Aorta (tissue), 5 donors: ENCODE data around the gene RNF187. TPM values are rescaled to one million over a fixed set of nuclear protein-coding genes. Genes with fewer than 3 reads are reported as not detected.
"Not testable (repeated sequence)": the region's sequence is repeated elsewhere in the genome, so short reads cannot be mapped to it uniquely, and the experiment has no call there.

Source experiments
- ATAC-seq: fragments of 200-7000 bp; cut with Tn5 transposase; one replicate; pipeline ENCODE4 v1.9.1; 2022; ENCODE audit warnings: moderate library complexity; ENCODE audit not compliant: low FRiP score
- DNase-seq, 2 donors: peaks; one replicate each; pipeline ENCODE4 v3.0.0-alpha.2; 2020
- H3K27ac ChIP-seq, 2 donors: one replicate each; pipeline ENCODE4 v1.5.1; 2013; ENCODE audit warnings: low read length in 2 of 2, mild to moderate bottlenecking in 2 of 2, moderate library complexity in 2 of 2, control low read depth in 1 of 2, inconsistent platforms in 1 of 2, low read depth in 1 of 2
- H3K27me3 ChIP-seq, 2 donors: one replicate each; pipeline ENCODE4 v1.6.1; 2013; ENCODE audit warnings: control low read depth in 1 of 2, low read length in 1 of 2, mild to moderate bottlenecking in 1 of 2, moderate library complexity in 1 of 2; ENCODE audit not compliant: insufficient read depth in 2 of 2, control insufficient read depth in 1 of 2
- H3K36me3 ChIP-seq, 2 donors: one replicate each; pipeline ENCODE4 v1.6.1; 2013; ENCODE audit warnings: control low read depth in 1 of 2, low read length in 1 of 2, mild to moderate bottlenecking in 1 of 2; ENCODE audit not compliant: insufficient read depth in 2 of 2, control insufficient read depth in 1 of 2
- H3K4me1 ChIP-seq, 2 donors: one replicate each; pipeline ENCODE4 v1.6.1; 2013; ENCODE audit warnings: low read length in 2 of 2, control low read depth in 1 of 2, mild to moderate bottlenecking in 1 of 2, moderate library complexity in 1 of 2; ENCODE audit not compliant: insufficient read depth in 2 of 2, control insufficient read depth in 1 of 2
- H3K4me3 ChIP-seq, 2 donors: one replicate each; pipeline ENCODE4 v1.5.1; 2013; ENCODE audit warnings: low read length in 2 of 2, control low read depth in 1 of 2, mild to moderate bottlenecking in 1 of 2
- H3K9me3 ChIP-seq: one replicate; pipeline ENCODE4 v1.6.1; 2013; ENCODE audit warnings: mild to moderate bottlenecking, low read length; ENCODE audit not compliant: control insufficient read depth
- WGBS, 2 donors: extraction: QIAGEN DNeasy Blood & Tissue Kit; methylation state at CpG; one replicate each; pipeline ENCODE4 v1.1.7; 2013; 5-methylcytosine and 5-hydroxymethylcytosine counted together
- intact Hi-C, 2 donors: fragments of 100-400 bp; cut with DNase I; formaldehyde crosslinking; loops; one replicate each; pipeline versions ENCODE4 v1.14.2 to v1.15.0; 2022
- polyA plus RNA-seq, 2 donors: library from polyadenylated mRNA; stranded (reverse); fragments of 200-250 nt; gene quantifications; one replicate each; pipeline ENCODE4 v1.2.3, GENCODE V29; 2013
- total RNA-seq, 2 donors: library from RNA; stranded (reverse); fragmentation: NEBNext Ultra II Directional; extraction: Animal tissue kit (Norgen Biotek cat#: 25700); gene quantifications; one replicate each; pipeline ENCODE4 v1.2.1, GENCODE V29; 2021
- donor health status: healthy with polysubstance abuse.
- donor health status: Bipolar disorder and iron deficiency.
- donor health status: DM: no; HTN: no; CAD: no.
- donor health status: DM: no; HTN: no; CAD: no.
- donor health status: DM: yes; HTN: yes; CAD: no.

RNF187 gene
- total and polyA plus RNA-seq, 4 donors = 22.8 to 94.0 (median 40.4) TPM

- Histone ChIP-seq H3K36me3 (no peaks in the 10 kb centered on the region), H3K27ac (no peak overlapping the region), H3K9me3 (no peaks in the 10 kb centered on the region), H3K4me3 (no peak overlapping the region), H3K4me1 (no peaks in the 10 kb centered on the region), H3K27me3 (no peaks in the 10 kb centered on the region)
- 48 to 59% methylated on average over 8 of the region's 8 CpGs for WGBS, 2 donors
- no peak for DNase-seq
- ATAC-seq = no peak
- intact Hi-C loops = no loop called here
These were observed 21.5 kb upstream of the RNF187 start for GRCh38 chr1:228465571-228466146.

- H3K9me3 ChIP-seq, H3K36me3 ChIP-seq, H3K4me1 ChIP-seq, H3K4me3 ChIP-seq, H3K27ac ChIP-seq, intact Hi-C loops, DNase-seq, H3K27me3 ChIP-seq, ATAC-seq: not testable (repeated sequence)
- 66 to 77% methylated on average over 2 of the region's 2 CpGs for WGBS, 2 donors
These were observed 19.0 kb upstream of the RNF187 start for GRCh38 chr1:228468188-228468587.

- peaks cover 1% of the 10 kb centered on the region for H3K9me3 ChIP-seq
- 10 to 12% methylated on average over 33 of the region's 33 CpGs for WGBS, 2 donors
- no peaks in the 10 kb centered on the region for H3K27me3 ChIP-seq
- no peaks in the 10 kb centered on the region for H3K36me3 ChIP-seq
- intact Hi-C loops = no loop called here
- ATAC-seq (no peak), DNase-seq (no peak)
- H3K4me1 ChIP-seq = no peaks in the 10 kb centered on the region
- H3K27ac ChIP-seq = no peak overlapping the region
- no peak overlapping the region for H3K4me3 ChIP-seq
These were observed 17.6 kb upstream of the RNF187 start for GRCh38 chr1:228469413-228470162.

- DNase-seq = no peak
- no peaks in the 10 kb centered on the region for H3K36me3 ChIP-seq
- no peak overlapping the region for H3K4me3 ChIP-seq
- H3K4me1 ChIP-seq = no peaks in the 10 kb centered on the region
- H3K27ac ChIP-seq = no peak overlapping the region
- H3K27me3 ChIP-seq = no peaks in the 10 kb centered on the region
- intact Hi-C loops = no loop called here
- peaks cover 2% of the 10 kb centered on the region for H3K9me3 ChIP-seq
- 55 to 61% methylated on average over 30 to 37 of the region's 37 CpGs for WGBS, 2 donors
- ATAC-seq = no peak
These were observed 15.9 kb upstream of the RNF187 start for GRCh38 chr1:228471154-228471761.

GRCh38 chr1:228471762-228472398 lies 15.3 kb upstream of the RNF187 start:
- ATAC-seq = no peak
- WGBS, 2 donors = 41 to 59% methylated on average over 5 of the region's 5 CpGs
- Histone ChIP-seq H3K9me3 (peaks cover 2% of the 10 kb centered on the region), H3K27me3 (no peaks in the 10 kb centered on the region), H3K4me1 (no peaks in the 10 kb centered on the region), H3K36me3 (no peaks in the 10 kb centered on the region), H3K4me3 (no peak overlapping the region), H3K27ac (no peak overlapping the region)
- intact Hi-C loops = no loop called here
- DNase-seq = no peak

GRCh38 chr1:228472655-228473054 lies 14.5 kb upstream of the RNF187 start:
- no peaks in the 10 kb centered on the region for H3K4me1 ChIP-seq
- H3K36me3 ChIP-seq = no peaks in the 10 kb centered on the region
- ATAC-seq = no peak
- intact Hi-C loops = no loop called here
- H3K9me3 ChIP-seq = peaks cover 2% of the 10 kb centered on the region
- no peaks in the 10 kb centered on the region for H3K27me3 ChIP-seq
- DNase-seq = no peak
- no peak overlapping the region for H3K4me3 ChIP-seq
- H3K27ac ChIP-seq = no peak overlapping the region
- WGBS, 2 donors = 78 to 82% methylated on average over 7 of the region's 7 CpGs

- intact Hi-C loops = no loop called here
- Histone ChIP-seq H3K4me3 (no peak overlapping the region), H3K27ac (no peak overlapping the region), H3K36me3 (no peaks in the 10 kb centered on the region), H3K9me3 (peaks cover 2% of the 10 kb centered on the region), H3K27me3 (no peaks in the 10 kb centered on the region), H3K4me1 (no peaks in the 10 kb centered on the region)
- no peak for DNase-seq
- 66 to 67% methylated on average over 3 of the region's 3 CpGs for WGBS, 2 donors
- no peak for ATAC-seq
These were observed 12.7 kb upstream of the RNF187 start for GRCh38 chr1:228474507-228474906.

GRCh38 chr1:228475812-228476211 lies 11.4 kb upstream of the RNF187 start:
- 56 to 75% methylated on average over 2 of the region's 2 CpGs for WGBS, 2 donors
- Histone ChIP-seq H3K27me3 (no peaks in the 10 kb centered on the region), H3K36me3 (no peaks in the 10 kb centered on the region), H3K27ac (no peak overlapping the region), H3K9me3 (peaks cover 2% of the 10 kb centered on the region), H3K4me1 (no peaks in the 10 kb centered on the region), H3K4me3 (no peak overlapping the region)
- intact Hi-C loops = no loop called here
- DNase-seq = no peak
- ATAC-seq = no peak
